Activated naive CD4-positive, alpha-beta T cell treated with anti-CD3 and anti-CD28 coated beads for 36 hours (primary cell): ENCODE measurements around the gene MTURN. TPM values are rescaled to one million over a fixed set of nuclear protein-coding genes. Genes with fewer than 3 reads are reported as not detected.

ENCODE experiments used
- CTCF ChIA-PET: fragments of 350-600 bp; sonication (Branson Sonifier 250); formaldehyde crosslinking; loops from one replicate; lab custom pipeline; 2021; ENCODE audit warnings: antibody characterized with exemption; lab: Charles Lee
- DNase-seq: peaks from one replicate; pipeline ENCODE4 v3.0.0-alpha.2; 2020
- H3K27ac Mint-ChIP-seq: one replicate; pipeline ENCODE4 v1.8.0; 2021; ENCODE audit warnings: mild to moderate bottlenecking, mixed read lengths
- H3K27me3 Mint-ChIP-seq: one replicate; pipeline ENCODE4 v1.8.0; 2021; ENCODE audit warnings: low read depth, mixed read lengths
- H3K36me3 Mint-ChIP-seq: one replicate; pipeline ENCODE4 v1.8.0; 2021; ENCODE audit warnings: low read depth, mixed read lengths
- H3K4me1 Mint-ChIP-seq: one replicate; pipeline ENCODE4 v1.8.0; 2021; ENCODE audit warnings: low read depth, mixed read lengths
- H3K4me3 Mint-ChIP-seq: one replicate; pipeline ENCODE4 v1.8.0; 2021; ENCODE audit warnings: mild to moderate bottlenecking, moderate library complexity, mixed read lengths
- H3K9me3 Mint-ChIP-seq: one replicate; pipeline ENCODE4 v1.8.0; 2021; ENCODE audit warnings: mixed read lengths
- intact Hi-C: fragments of 100-400 bp; cut with micrococcal nuclease; formaldehyde crosslinking; loops from one replicate; pipeline ENCODE4 v1.15.1; 2023
- total RNA-seq, 2 experiments: library from RNA; stranded (reverse); gene quantifications; one replicate each; pipeline ENCODE4 v1.2.3, GENCODE V29; 2021

MTURN gene
- total RNA-seq, 2 experiments from 2014 or later: 5.1 to 6.3 TPM

GRCh38 chr7:30166155-30166840, 31.5 kb downstream of the MTURN start:
- Mint-ChIP-seq H3K27ac (no peak overlapping the region), H3K27me3 (no peaks in the 10 kb centered on the region), H3K4me1 (peaks cover 20% of the 10 kb centered on the region), H3K9me3 (no peaks in the 10 kb centered on the region), H3K36me3 (no peaks in the 10 kb centered on the region), H3K4me3 (no peak overlapping the region)
- no peak for DNase-seq
- CTCF ChIA-PET: interaction anchor here (0.7 kb wide), 1 partner anchor 187 kb away, joined by 3 read pairs; no protein-coding TSS in a partner anchor
- intact Hi-C loops: loop anchor here (10.0 kb wide), 2 partner anchors 309 to 429 kb away; partner anchors contain the start of genes GARS1 and NOD1

- no peaks in the 10 kb centered on the region for H3K9me3 Mint-ChIP-seq
- DNase-seq: no peak
- H3K36me3 Mint-ChIP-seq: no peaks in the 10 kb centered on the region
- H3K27me3 Mint-ChIP-seq: no peaks in the 10 kb centered on the region
- CTCF ChIA-PET: no interaction called here
- intact Hi-C loops: loop anchor here (10.0 kb wide), 2 partner anchors 308 to 428 kb away; partner anchors contain the start of genes GARS1 and NOD1
- H3K4me1 Mint-ChIP-seq: peaks cover 20% of the 10 kb centered on the region
- H3K4me3 Mint-ChIP-seq: no peak overlapping the region
- no peak overlapping the region for H3K27ac Mint-ChIP-seq
Measured at GRCh38 chr7:30166841-30167235, 32.1 kb downstream of the MTURN start.

- no peaks in the 10 kb centered on the region for H3K27me3 Mint-ChIP-seq
- CTCF ChIA-PET: interaction anchor here (0.6 to 0.8 kb wide), 3 partner anchors 40 to 494 kb away, joined by 3 to 7 read pairs (median 3); no protein-coding TSS in a partner anchor
- no peak overlapping the region for H3K4me3 Mint-ChIP-seq
- peaks cover 10% of the 10 kb centered on the region for H3K4me1 Mint-ChIP-seq
- no peaks in the 10 kb centered on the region for H3K9me3 Mint-ChIP-seq
- no peaks in the 10 kb centered on the region for H3K36me3 Mint-ChIP-seq
- H3K27ac Mint-ChIP-seq: no peak overlapping the region
- intact Hi-C loops: loop anchor here (10.0 kb wide), 2 partner anchors 307 to 427 kb away; partner anchors contain the start of genes GARS1 and NOD1
- no peak for DNase-seq
Measured at GRCh38 chr7:30167901-30168300, 33.1 kb downstream of the MTURN start.

- Mint-ChIP-seq H3K4me3 (no peak overlapping the region), H3K27me3 (no peaks in the 10 kb centered on the region), H3K27ac (no peak overlapping the region), H3K4me1 (no peaks in the 10 kb centered on the region), H3K36me3 (no peaks in the 10 kb centered on the region), H3K9me3 (no peaks in the 10 kb centered on the region)
- CTCF ChIA-PET: interaction anchor here (0.8 kb wide), 1 partner anchor 397 kb away, joined by 3 read pairs; no protein-coding TSS in a partner anchor
- DNase-seq: no peak
- intact Hi-C loops: loop anchor here (10.0 kb wide), 2 partner anchors 306 to 426 kb away; partner anchors contain the start of genes GARS1 and NOD1
Measured at GRCh38 chr7:30168835-30169573, 34.2 kb downstream of the MTURN start.

DNA sequence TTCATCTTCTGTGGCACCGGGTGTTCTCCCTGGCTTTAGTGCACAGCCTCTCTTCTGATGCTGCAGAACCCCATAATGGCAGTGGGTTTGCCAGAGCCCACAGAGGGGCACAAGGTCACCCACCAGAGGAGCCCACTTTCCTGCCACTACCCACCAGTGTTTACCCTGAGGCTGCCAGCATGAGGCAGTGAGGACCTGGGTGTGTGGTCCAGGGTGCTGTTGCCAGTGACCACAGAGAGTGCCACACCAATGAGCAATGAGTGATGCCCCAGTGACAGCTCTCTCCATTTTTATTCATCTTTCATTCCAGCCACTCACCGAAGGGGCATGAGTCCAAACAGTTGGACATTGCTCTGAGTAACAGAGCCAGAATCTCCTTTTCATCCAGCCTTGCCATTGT, 34.8 kb downstream of the MTURN start:
- no peaks in the 10 kb centered on the region for H3K4me1 Mint-ChIP-seq
- CTCF ChIA-PET: interaction anchor here (0.7 kb wide), 1 partner anchor 206 kb away, joined by 3 read pairs; no protein-coding TSS in a partner anchor

DNA sequence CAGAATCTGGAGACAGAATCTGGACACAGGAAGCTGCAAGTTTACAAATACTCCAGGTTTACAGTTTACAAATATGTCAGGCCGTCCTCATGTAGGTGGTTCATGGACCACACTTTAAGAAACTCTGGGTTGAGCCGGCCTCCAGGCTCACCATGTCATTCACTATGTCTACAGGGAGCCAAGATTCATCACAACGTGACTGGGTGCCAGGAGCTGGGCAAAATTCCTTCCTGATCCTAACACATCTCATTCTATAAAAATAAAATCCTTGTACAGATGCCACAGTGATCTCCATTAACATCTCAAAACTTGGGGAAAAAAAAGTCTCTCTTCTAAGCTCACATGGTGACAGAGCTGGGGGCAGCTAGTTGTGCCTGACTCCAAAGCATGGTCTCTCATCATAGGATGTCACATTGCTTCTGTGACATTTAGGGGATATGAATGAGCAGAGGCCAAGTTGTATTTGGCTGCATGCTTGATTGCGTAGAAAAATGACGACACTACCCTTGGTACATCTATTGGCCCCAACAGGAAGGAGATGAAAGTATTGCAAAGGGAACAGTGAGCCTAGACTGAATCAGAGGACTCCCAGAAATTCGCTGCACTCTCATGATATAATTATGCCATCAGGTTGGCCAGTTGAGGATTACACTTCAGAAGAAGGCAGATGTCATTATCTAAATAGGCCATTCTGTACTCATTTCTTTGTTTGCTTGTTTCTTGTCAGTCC, 35.9 kb downstream of the MTURN start:
- no peak overlapping the region for H3K4me3 Mint-ChIP-seq
- intact Hi-C loops: no loop called here
- CTCF ChIA-PET: no interaction called here
- no peaks in the 10 kb centered on the region for H3K27me3 Mint-ChIP-seq
- no peaks in the 10 kb centered on the region for H3K36me3 Mint-ChIP-seq
- no peaks in the 10 kb centered on the region for H3K9me3 Mint-ChIP-seq
- no peak for DNase-seq
- no peak overlapping the region for H3K27ac Mint-ChIP-seq
- H3K4me1 Mint-ChIP-seq: no peaks in the 10 kb centered on the region

More for the DNA sequence above, 34.8 kb downstream of the MTURN start:
- Mint-ChIP-seq H3K4me3 (no peak overlapping the region), H3K27ac (no peak overlapping the region), H3K36me3 (no peaks in the 10 kb centered on the region), H3K9me3 (no peaks in the 10 kb centered on the region), H3K27me3 (no peaks in the 10 kb centered on the region)
- DNase-seq: no peak
- intact Hi-C loops: loop anchor here (10.0 kb wide), 2 partner anchors 305 to 425 kb away; partner anchors contain the start of genes GARS1 and NOD1

DNA sequence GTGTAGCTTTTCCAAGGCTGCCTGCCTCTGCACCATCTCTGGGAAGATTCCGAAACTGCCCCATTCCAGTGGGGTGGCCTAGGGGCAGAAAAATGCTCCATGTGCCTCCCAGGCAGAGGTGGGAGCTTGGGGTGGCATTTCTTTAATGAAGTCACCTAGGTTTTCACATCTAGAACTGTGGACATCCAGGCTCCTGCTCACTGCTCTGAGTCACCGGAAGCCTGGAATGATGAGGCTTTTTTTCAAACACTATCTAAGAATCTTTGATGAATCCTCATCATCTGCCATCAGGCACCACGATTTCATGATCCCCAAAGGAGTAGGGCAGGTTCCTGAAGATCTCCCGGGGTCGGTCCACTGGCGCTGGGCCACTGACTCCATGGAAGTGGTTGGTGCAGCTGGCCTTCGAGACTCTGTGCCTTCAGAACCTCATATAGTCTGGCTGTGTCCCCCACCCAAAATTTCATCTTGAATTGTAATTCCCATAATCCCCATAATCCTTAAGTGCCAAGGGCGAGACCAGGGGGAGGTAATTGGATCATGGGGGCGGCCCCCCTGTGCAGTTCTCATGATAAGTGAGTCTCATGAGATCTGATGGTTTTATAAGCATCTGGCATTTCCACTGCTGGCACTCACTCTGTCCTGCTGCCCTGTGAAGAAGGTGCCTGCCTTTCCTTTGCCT, 37.1 kb downstream of the MTURN start:
- no peak overlapping the region for H3K4me3 Mint-ChIP-seq
- no peaks in the 10 kb centered on the region for H3K4me1 Mint-ChIP-seq
- intact Hi-C loops: no loop called here
- no peak for DNase-seq
- no peaks in the 10 kb centered on the region for H3K27me3 Mint-ChIP-seq
- H3K9me3 Mint-ChIP-seq: no peaks in the 10 kb centered on the region
- CTCF ChIA-PET: interaction anchor here (0.6 kb wide), 1 partner anchor 101 kb away, joined by 3 read pairs; no protein-coding TSS in a partner anchor
- H3K36me3 Mint-ChIP-seq: no peaks in the 10 kb centered on the region
- no peak overlapping the region for H3K27ac Mint-ChIP-seq

- intact Hi-C loops: no loop called here
- CTCF ChIA-PET: no interaction called here
- no peaks in the 10 kb centered on the region for H3K9me3 Mint-ChIP-seq
- no peaks in the 10 kb centered on the region for H3K27me3 Mint-ChIP-seq
- no peaks in the 10 kb centered on the region for H3K4me1 Mint-ChIP-seq
- no peak overlapping the region for H3K4me3 Mint-ChIP-seq
- DNase-seq: no peak
- H3K36me3 Mint-ChIP-seq: no peaks in the 10 kb centered on the region
- no peak overlapping the region for H3K27ac Mint-ChIP-seq
Measured at GRCh38 chr7:30172451-30172850, 37.7 kb downstream of the MTURN start.

- H3K27me3 Mint-ChIP-seq: no peaks in the 10 kb centered on the region
- H3K27ac Mint-ChIP-seq: no peak overlapping the region
- no peaks in the 10 kb centered on the region for H3K9me3 Mint-ChIP-seq
- no peaks in the 10 kb centered on the region for H3K4me1 Mint-ChIP-seq
- H3K36me3 Mint-ChIP-seq: no peaks in the 10 kb centered on the region
- CTCF ChIA-PET: no interaction called here
- intact Hi-C loops: no loop called here
- H3K4me3 Mint-ChIP-seq: no peak overlapping the region
- no peak for DNase-seq
Measured at GRCh38 chr7:30173058-30173897, 38.5 kb downstream of the MTURN start.

- Mint-ChIP-seq H3K27me3 (no peaks in the 10 kb centered on the region), H3K4me3 (no peak overlapping the region), H3K36me3 (no peaks in the 10 kb centered on the region), H3K4me1 (no peaks in the 10 kb centered on the region), H3K9me3 (no peaks in the 10 kb centered on the region), H3K27ac (no peak overlapping the region)
- no peak for DNase-seq
- CTCF ChIA-PET: no interaction called here
- intact Hi-C loops: no loop called here
Measured at GRCh38 chr7:30175180-30175579, 40.4 kb downstream of the MTURN start.

- no peak overlapping the region for H3K27ac Mint-ChIP-seq
- intact Hi-C loops: no loop called here
- no peaks in the 10 kb centered on the region for H3K27me3 Mint-ChIP-seq
- H3K4me1 Mint-ChIP-seq: no peaks in the 10 kb centered on the region
- H3K4me3 Mint-ChIP-seq: no peak overlapping the region
- CTCF ChIA-PET: no interaction called here
- H3K36me3 Mint-ChIP-seq: no peaks in the 10 kb centered on the region
- no peaks in the 10 kb centered on the region for H3K9me3 Mint-ChIP-seq
- no peak for DNase-seq
Measured at GRCh38 chr7:30175636-30176147, 40.9 kb downstream of the MTURN start.
